DND-41 (cell line): ENCODE data around the gene SIAE.
A peak's percentile ranks its signal among the peaks of the same experiment; 100 is the strongest.

Experiments used
- EZH2 ChIP-seq: IDR thresholded peaks from 3 replicates; pipeline ENCODE4 v1.6.1; 2012; ENCODE audit warnings: borderline replicate concordance, low read depth, mild to moderate bottlenecking, moderate library complexity, low read length, inconsistent platforms; ENCODE audit not compliant: severe bottlenecking
- TF ChIP-seq, protein P1 (sequence below): IDR thresholded peaks from 2 replicates; pipeline ENCODE4 v1.5.1; 2012; ENCODE audit warnings: borderline replicate concordance, low read length, moderate library complexity, mild to moderate bottlenecking; ENCODE audit not compliant: poor library complexity, severe bottlenecking; ENCODE audit errors: extremely low read depth

DNA sequence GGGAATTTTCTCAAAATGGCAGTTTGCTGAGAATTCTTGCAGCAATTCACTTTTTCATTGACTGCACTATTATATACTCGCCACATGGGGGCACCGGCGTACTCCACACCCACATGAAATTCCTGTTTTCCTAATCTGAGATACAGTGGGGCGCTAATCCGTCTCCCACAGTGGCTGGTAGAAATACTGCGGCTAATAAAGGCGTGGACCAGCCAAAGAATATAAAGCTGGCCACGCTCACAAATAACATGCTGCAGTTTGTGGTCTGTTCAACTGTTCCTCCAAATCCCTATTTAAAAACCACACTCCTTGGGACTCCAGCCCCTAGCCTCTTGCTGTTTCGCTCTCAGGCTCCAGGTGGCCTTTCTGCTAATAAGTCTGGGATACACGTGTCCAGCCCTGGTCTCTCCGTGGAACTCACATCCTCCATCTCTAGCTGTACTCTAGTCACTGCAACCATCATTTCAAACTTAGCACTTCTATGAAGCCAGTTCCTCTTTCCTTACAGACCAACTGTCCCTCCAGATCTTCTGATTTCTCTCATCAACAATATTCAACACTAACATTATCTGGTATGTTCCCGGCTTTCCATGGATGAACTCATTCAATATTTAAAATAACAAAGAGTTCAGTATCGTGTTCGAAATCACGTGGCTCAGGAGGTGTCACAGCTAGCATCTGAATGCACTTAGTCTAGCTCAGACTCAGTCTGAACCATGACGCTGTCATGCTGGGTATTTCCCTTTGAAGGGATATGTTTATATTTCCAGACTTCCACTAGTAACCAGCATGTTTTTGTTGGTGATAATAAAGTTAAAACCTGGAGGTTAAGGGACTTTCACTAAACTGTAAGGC is 28.9 kb downstream of the SIAE start:
- no peak for TF ChIP-seq EZH2
- TF ChIP-seq, protein P1, sequence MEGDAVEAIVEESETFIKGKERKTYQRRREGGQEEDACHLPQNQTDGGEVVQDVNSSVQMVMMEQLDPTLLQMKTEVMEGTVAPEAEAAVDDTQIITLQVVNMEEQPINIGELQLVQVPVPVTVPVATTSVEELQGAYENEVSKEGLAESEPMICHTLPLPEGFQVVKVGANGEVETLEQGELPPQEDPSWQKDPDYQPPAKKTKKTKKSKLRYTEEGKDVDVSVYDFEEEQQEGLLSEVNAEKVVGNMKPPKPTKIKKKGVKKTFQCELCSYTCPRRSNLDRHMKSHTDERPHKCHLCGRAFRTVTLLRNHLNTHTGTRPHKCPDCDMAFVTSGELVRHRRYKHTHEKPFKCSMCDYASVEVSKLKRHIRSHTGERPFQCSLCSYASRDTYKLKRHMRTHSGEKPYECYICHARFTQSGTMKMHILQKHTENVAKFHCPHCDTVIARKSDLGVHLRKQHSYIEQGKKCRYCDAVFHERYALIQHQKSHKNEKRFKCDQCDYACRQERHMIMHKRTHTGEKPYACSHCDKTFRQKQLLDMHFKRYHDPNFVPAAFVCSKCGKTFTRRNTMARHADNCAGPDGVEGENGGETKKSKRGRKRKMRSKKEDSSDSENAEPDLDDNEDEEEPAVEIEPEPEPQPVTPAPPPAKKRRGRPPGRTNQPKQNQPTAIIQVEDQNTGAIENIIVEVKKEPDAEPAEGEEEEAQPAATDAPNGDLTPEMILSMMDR = peak; percentile 81
